ENCODE results near the gene RHEB.

DNA sequence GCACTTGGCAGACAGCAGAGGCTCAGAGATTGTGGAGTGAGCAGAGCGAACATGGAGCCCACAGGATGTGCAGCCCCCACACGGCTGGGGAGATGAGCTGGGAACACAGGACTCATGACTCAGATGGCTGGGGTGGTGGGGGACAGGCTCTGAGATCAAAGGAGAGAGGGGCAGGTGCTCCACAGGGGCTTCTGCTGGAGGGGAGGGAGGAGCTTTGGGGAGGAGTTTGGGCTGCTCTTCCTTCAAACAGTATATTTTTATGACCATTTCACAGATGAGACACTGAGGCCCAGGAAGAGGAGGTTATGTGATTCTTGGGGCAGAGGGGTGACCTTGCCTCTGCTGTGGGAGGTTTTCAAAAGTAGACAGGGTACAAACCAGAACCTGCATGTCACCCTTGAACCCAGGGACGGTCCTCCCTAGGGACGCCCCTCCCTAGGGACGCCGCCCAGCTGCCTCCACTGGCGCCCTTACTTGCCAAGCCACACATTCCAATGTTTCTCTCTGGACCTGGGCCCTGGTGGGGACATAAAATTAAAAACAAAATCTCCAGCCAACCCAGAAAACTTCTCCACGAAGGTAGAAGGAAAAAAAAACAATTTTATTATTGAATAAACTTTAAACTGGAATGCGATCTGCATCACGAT, 78.8 kb downstream of the RHEB start:
- no peak for TF ChIP-seq CTCF (conservative IDR thresholded peaks at IDR 0.05; ENCODE audit: low read depth in 2 of 2)
- TF ChIP-seq ETS1 (IDR thresholded peaks at IDR 0.05), result no peak
- no peak for TF ChIP-seq EZH2phosphoT487 (IDR thresholded peaks at IDR 0.05; ENCODE audit: unreplicated experiment)
- TF ChIP-seq POLR2AphosphoS5 (IDR thresholded peaks at IDR 0.05; ENCODE audit: low read depth), result no peak
- TF ChIP-seq EZH2 (IDR thresholded peaks at IDR 0.05; ENCODE audit: low read depth, unreplicated experiment), result no peak
- TF ChIP-seq REST (IDR thresholded peaks at IDR 0.05; ENCODE audit: unreplicated experiment), result no peak
- no peak for TF ChIP-seq STAT1 (IDR thresholded peaks at IDR 0.05; ENCODE audit: unreplicated experiment)
- no peak for TF ChIP-seq CREB1 (CRISPR knock-in tag; IDR thresholded peaks at IDR 0.05; ENCODE audit: low read depth)
- TF ChIP-seq NANOG (IDR thresholded peaks at IDR 0.05; ENCODE audit: borderline replicate concordance), result no peak

Data from GM23338 (cell line).